Progenitor cell of endocrine pancreas (in vitro differentiated cells): ENCODE measurements around the gene CASTOR1. TPM values are rescaled to one million over a fixed set of nuclear protein-coding genes. Genes with fewer than 3 reads are reported as not detected.

ENCODE experiments used
- DNase-seq: peaks from one replicate; pipeline ENCODE4 v3.0.0; 2021; ENCODE audit warnings: low spot score; ENCODE audit not compliant: unreplicated experiment
- H3K27ac Mint-ChIP-seq: 2 replicates; pipeline ENCODE4 v1.8.0; 2021; ENCODE audit warnings: mild to moderate bottlenecking, moderate library complexity, mixed read lengths
- H3K27me3 Mint-ChIP-seq: 2 replicates; pipeline ENCODE4 v1.8.0; 2021; ENCODE audit warnings: mixed read lengths
- H3K36me3 Mint-ChIP-seq: 2 replicates; pipeline ENCODE4 v1.8.0; 2022; ENCODE audit warnings: mixed read lengths; ENCODE audit not compliant: insufficient read depth
- H3K4me1 Mint-ChIP-seq: 2 replicates; pipeline ENCODE4 v1.8.0; 2021; ENCODE audit warnings: low read depth, mixed read lengths
- H3K4me3 Mint-ChIP-seq: 2 replicates; pipeline ENCODE4 v1.8.0; 2021; ENCODE audit warnings: low read depth, mild to moderate bottlenecking, moderate library complexity, mixed read lengths
- H3K9me3 Mint-ChIP-seq: 2 replicates; pipeline ENCODE4 v1.8.0; 2021; ENCODE audit warnings: low read depth, mixed read lengths
- total RNA-seq: library from RNA; stranded (reverse); gene quantifications from 2 replicates; pipeline ENCODE4 v1.2.1, GENCODE V29; 2021
- TF ChIP-seq, protein P1 (sequence below): fragments of 200-600 bp; sonication (generic); IDR thresholded peaks from one replicate; pipeline ENCODE4 v1.5.0; 2021; ENCODE audit warnings: antibody characterized with exemption, mild to moderate bottlenecking; ENCODE audit not compliant: unreplicated experiment

CASTOR1 gene
- total RNA-seq, 1 donor from 2014 or later: 7.2 TPM

DNA sequence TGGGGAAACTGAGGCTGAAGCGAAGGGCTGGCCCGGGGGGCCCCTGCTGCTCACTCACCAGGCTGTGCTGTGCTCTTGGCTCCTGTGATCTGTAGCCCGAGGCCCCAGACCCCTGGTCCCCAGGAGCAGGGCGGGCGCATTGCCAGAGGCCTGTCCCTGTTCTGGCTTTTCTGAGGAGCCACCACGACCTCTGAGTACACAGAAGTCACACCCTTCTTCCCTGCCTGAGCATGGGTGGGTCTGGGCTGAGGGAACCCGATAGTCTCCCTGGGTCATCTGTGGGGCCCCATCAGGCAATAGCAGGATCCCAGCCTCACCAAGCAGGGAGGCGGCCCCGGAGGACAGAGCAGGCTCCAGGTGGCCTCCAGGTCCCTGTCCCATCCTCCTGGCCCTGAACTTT lies 5.1 kb downstream of the CASTOR1 start:
- DNase-seq: no peak
- TF ChIP-seq, protein P1, sequence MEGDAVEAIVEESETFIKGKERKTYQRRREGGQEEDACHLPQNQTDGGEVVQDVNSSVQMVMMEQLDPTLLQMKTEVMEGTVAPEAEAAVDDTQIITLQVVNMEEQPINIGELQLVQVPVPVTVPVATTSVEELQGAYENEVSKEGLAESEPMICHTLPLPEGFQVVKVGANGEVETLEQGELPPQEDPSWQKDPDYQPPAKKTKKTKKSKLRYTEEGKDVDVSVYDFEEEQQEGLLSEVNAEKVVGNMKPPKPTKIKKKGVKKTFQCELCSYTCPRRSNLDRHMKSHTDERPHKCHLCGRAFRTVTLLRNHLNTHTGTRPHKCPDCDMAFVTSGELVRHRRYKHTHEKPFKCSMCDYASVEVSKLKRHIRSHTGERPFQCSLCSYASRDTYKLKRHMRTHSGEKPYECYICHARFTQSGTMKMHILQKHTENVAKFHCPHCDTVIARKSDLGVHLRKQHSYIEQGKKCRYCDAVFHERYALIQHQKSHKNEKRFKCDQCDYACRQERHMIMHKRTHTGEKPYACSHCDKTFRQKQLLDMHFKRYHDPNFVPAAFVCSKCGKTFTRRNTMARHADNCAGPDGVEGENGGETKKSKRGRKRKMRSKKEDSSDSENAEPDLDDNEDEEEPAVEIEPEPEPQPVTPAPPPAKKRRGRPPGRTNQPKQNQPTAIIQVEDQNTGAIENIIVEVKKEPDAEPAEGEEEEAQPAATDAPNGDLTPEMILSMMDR: no peak
- Mint-ChIP-seq H3K9me3 (no peaks in the 10 kb centered on the region), H3K27me3 (peaks cover 2% of the 10 kb centered on the region), H3K4me3 (no peak overlapping the region), H3K27ac (no peak overlapping the region), H3K36me3 (no peaks in the 10 kb centered on the region), H3K4me1 (peaks cover 3% of the 10 kb centered on the region)

DNA sequence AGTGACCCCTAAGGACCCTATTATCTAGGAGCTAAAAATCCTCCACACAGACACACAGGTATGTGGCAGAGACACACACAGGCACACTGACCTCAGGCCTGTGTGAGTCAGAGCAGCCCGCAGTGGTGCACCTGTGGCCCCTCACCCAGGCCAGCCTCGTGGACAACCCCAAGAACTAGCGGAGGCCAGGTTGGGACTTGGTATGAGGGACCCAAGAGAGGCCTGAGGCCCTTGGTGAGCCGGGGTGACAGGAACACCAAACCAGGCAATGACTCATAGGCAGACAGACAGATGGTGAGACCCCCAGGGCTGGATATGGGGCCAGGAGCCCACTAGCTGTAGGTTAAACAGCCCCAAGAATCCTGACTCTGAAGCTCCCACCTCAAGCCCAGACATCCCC lies 6.0 kb downstream of the CASTOR1 start:
- Mint-ChIP-seq H3K36me3 (no peaks in the 10 kb centered on the region), H3K27ac (no peak overlapping the region)
- TF ChIP-seq, protein P1: no peak

DNA sequence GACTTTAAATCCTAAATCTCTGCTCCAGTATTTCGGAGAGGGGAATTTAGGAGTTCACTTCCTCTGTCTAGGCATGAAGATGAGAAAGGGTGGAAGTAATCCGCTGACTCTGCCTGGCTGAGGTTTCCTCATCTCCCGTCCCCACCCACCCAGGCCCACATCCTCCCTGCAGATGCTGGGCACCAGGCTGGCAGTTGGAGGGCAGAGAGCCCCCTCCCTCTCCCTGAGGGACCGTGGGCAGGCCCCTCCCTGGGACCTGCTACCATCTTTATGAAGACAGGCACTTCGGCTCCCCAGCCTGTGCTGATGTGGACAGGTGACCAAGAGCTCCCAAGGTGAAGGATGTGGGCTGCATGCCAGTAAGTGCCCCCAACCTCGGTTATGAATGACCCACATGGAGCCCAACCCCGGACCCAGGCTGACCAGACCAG lies 6.7 kb downstream of the CASTOR1 start:
- H3K4me3 Mint-ChIP-seq: no peak overlapping the region
- H3K36me3 Mint-ChIP-seq: no peaks in the 10 kb centered on the region
- DNase-seq: no peak
- TF ChIP-seq, protein P1: no peak
- H3K27me3 Mint-ChIP-seq: peaks cover 6% of the 10 kb centered on the region
- H3K9me3 Mint-ChIP-seq: no peaks in the 10 kb centered on the region
- H3K4me1 Mint-ChIP-seq: peaks cover 2% of the 10 kb centered on the region
- H3K27ac Mint-ChIP-seq: no peak overlapping the region

More for the DNA sequence above, 6.0 kb downstream of the CASTOR1 start:
- Mint-ChIP-seq H3K4me3 (no peak overlapping the region), H3K9me3 (no peaks in the 10 kb centered on the region), H3K4me1 (peaks cover 3% of the 10 kb centered on the region), H3K27me3 (peaks cover 5% of the 10 kb centered on the region)
- no peak for DNase-seq

DNA sequence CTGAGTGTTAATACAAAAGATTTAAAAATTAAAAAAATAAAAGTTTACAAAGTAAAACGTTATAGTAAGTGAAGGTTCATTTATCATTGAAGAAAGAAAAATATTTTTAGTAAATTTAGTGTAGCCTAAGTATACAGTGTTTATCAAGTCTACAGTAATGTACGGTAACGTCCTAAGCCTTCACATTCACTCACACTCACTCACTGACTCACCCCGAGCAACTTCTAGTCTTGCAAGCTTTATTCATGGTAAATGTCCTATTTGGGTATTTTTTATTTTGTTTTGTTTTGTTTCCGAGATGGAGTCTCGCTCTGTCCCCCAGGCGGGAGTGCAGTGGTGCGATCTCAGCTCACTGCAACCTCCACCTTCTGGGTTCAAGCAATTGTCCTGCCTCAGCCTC lies 8.8 kb downstream of the CASTOR1 start:
- H3K27me3 Mint-ChIP-seq: peaks cover 11% of the 10 kb centered on the region
- H3K4me1 Mint-ChIP-seq: peaks cover 2% of the 10 kb centered on the region
- no peak overlapping the region for H3K27ac Mint-ChIP-seq
- no peak overlapping the region for H3K4me3 Mint-ChIP-seq
- DNase-seq: no peak
- H3K36me3 Mint-ChIP-seq: no peaks in the 10 kb centered on the region
- no peaks in the 10 kb centered on the region for H3K9me3 Mint-ChIP-seq
- TF ChIP-seq, protein P1: no peak

DNA sequence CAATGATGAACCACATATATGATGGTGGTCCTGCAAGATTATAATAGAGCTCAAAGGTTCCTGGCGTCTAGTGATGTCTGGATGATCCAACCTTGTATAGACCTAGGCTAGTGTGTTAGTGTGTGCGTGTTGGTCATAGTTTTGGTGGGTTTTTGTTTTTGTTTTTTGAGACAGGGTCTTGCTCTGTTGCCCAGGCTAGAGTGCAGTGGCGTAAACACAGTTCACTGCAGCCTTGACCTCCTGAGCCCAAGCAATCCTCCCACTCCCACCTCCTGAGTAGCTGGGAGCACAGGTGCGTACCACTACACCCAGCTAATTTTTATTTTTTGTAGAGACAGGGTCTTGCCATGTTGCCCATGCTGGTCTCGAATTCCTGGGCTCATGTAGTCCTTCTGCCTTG lies 9.4 kb downstream of the CASTOR1 start:
- Mint-ChIP-seq H3K4me1 (peaks cover 2% of the 10 kb centered on the region), H3K9me3 (no peaks in the 10 kb centered on the region), H3K27me3 (peaks cover 13% of the 10 kb centered on the region), H3K27ac (no peak overlapping the region), H3K36me3 (no peaks in the 10 kb centered on the region), H3K4me3 (no peak overlapping the region)
- TF ChIP-seq, protein P1: no peak
- no peak for DNase-seq
